GM23248 (cell line): ENCODE results near the gene TEF. TPM values are rescaled to one million over a fixed set of nuclear protein-coding genes. Genes with fewer than 3 reads are reported as not detected.

Experiments used
- DNase-seq: peaks from one replicate; pipeline ENCODE4 v3.0.0-alpha.2; 2015
- H2AFZ ChIP-seq: fragments of 200-600 bp; sonication (generic); 2 replicates; pipeline ENCODE4 v1.6.1; 2016; ENCODE audit warnings: antibody characterized with exemption
- H3F3A ChIP-seq: fragments of 200-600 bp; sonication (generic); 2 replicates; pipeline ENCODE4 v1.6.1; 2016; ENCODE audit warnings: mild to moderate bottlenecking, antibody characterized with exemption, mixed run types; ENCODE audit not compliant: insufficient read depth
- H3K27ac ChIP-seq: fragments of 200-600 bp; sonication (generic); 2 replicates; pipeline ENCODE4 v1.5.1; 2016; ENCODE audit warnings: mild to moderate bottlenecking
- H3K27me3 ChIP-seq: fragments of 200-600 bp; sonication (generic); replicated peaks from 2 replicates; pipeline ENCODE4 v1.6.1; 2016; ENCODE audit warnings: mild to moderate bottlenecking; ENCODE audit not compliant: insufficient read depth
- H3K36me3 ChIP-seq: fragments of 200-600 bp; sonication (generic); 2 replicates; pipeline ENCODE4 v1.6.1; 2016; ENCODE audit warnings: low read depth, mild to moderate bottlenecking
- H3K4me1 ChIP-seq: fragments of 200-600 bp; sonication (generic); 2 replicates; pipeline ENCODE4 v1.6.1; 2016; ENCODE audit warnings: mild to moderate bottlenecking; ENCODE audit not compliant: insufficient read depth
- H3K4me2 ChIP-seq: fragments of 200-600 bp; sonication (generic); one replicate; pipeline ENCODE4 v1.6.1; 2016; ENCODE audit warnings: mild to moderate bottlenecking; ENCODE audit not compliant: unreplicated experiment
- H3K4me3 ChIP-seq: fragments of 200-600 bp; sonication (generic); 2 replicates; pipeline ENCODE4 v1.5.1; 2016; ENCODE audit warnings: mild to moderate bottlenecking
- H3K79me2 ChIP-seq: fragments of 200-600 bp; sonication (generic); 2 replicates; pipeline ENCODE4 v1.6.1; 2016; ENCODE audit warnings: mild to moderate bottlenecking; ENCODE audit not compliant: insufficient read depth
- H3K9ac ChIP-seq: fragments of 200-600 bp; sonication (generic); 2 replicates; pipeline ENCODE4 v1.6.1; 2016; ENCODE audit warnings: mild to moderate bottlenecking
- H3K9me2 ChIP-seq: fragments of 200-600 bp; sonication (generic); 2 replicates; pipeline ENCODE4 v1.6.1; 2016; ENCODE audit warnings: mixed run types, mild to moderate bottlenecking, moderate library complexity; ENCODE audit not compliant: insufficient read depth
- H3K9me3 ChIP-seq: fragments of 200-600 bp; sonication (generic); one replicate; pipeline ENCODE4 v1.6.1; 2017; ENCODE audit warnings: low read depth
- H4K20me1 ChIP-seq: fragments of 200-600 bp; sonication (generic); 2 replicates; pipeline ENCODE4 v1.6.0; 2016; ENCODE audit not compliant: insufficient read depth
- EZH2 ChIP-seq: fragments of 200-600 bp; sonication (generic); IDR thresholded peaks from 2 replicates; pipeline ENCODE4 v1.6.1; 2018; ENCODE audit warnings: antibody characterized with exemption, mild to moderate bottlenecking; ENCODE audit not compliant: insufficient read depth, poor library complexity, severe bottlenecking
- EZH2phosphoT487 ChIP-seq: fragments of 200-600 bp; sonication (generic); IDR thresholded peaks from 2 replicates; pipeline ENCODE4 v1.6.1; 2018; ENCODE audit warnings: antibody characterized with exemption, moderate library complexity, mild to moderate bottlenecking, low read depth; ENCODE audit not compliant: insufficient read depth
- WGBS, 2 experiments: methylation state at CpG; one replicate each; pipeline ENCODE4 v1.1.6; 2015 to 2017; ENCODE audit warnings: low lambda C conversion rate in 2 of 2, low coverage in 1 of 2; ENCODE audit errors: missing lambda C conversion rate in 2 of 2; 5-methylcytosine and 5-hydroxymethylcytosine counted together
- in situ Hi-C: fragments of 300-500 bp; cut with MboI; formaldehyde crosslinking; loops from 2 replicates; pipeline ENCODE4 v1.15.0; 2020
- polyA plus RNA-seq: library from polyadenylated mRNA; unstranded; fragments of >200 nt; fragmentation: Nextera tagmentation; extraction: Ambion mirVana; gene quantifications from 2 replicates; pipeline ENCODE4 v1.2.1, GENCODE V29; 2016
- total RNA-seq: library from RNA; depleted of rRNA; stranded (reverse); fragments of >200 nt; shearing (Covaris generic); gene quantifications from 2 replicates; pipeline ENCODE4 v1.2.3, GENCODE V29; 2014

Gene TEF
- total and polyA plus RNA-seq, 2 experiments from 2014 or later = 2.2 to 4.2 TPM

DNA sequence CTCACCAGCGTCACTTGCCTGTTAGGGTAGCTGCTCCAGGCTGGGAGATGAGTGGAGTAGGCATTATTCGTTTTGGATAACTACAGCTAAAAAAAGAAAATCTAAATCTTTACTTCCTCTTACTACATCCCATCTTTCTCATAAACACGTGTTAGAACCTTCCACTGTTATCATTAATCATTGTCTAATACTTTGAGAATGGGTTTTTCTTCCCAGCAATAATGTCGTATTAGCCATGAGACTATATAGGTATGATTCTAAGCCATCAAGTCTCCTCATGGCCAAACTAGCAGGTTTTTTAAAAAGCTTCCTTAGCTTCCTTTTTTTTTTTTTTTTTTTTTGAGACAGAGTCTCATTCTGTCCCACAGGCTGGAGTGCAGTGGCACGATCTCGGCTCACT, 3.9 kb upstream of the TEF start:
- Histone ChIP-seq H2AFZ (no peak overlapping the region), H3K9me3 (no peaks in the 10 kb centered on the region), H3K79me2 (no peaks in the 10 kb centered on the region), H3F3A (peaks cover 10% of the 10 kb centered on the region), H3K27me3 (no peaks in the 10 kb centered on the region), H3K9ac (no peak overlapping the region), H3K4me2 (no peak overlapping the region), H3K9me2 (no peaks in the 10 kb centered on the region), H3K4me3 (no peak overlapping the region), H4K20me1 (no peaks in the 10 kb centered on the region), H3K4me1 (peaks cover 8% of the 10 kb centered on the region; the same call in 1 of the 2 replicates), H3K36me3 (no peaks in the 10 kb centered on the region), H3K27ac (no peak overlapping the region)
- no peak for DNase-seq
- 58 to 59% methylated on average over 6 of the region's 6 CpGs for WGBS, 2 experiments
- in situ Hi-C loops = no loop called here
- no peak for TF ChIP-seq EZH2phosphoT487
- TF ChIP-seq EZH2 = no peak

- Histone ChIP-seq H3K9me3 (no peaks in the 10 kb centered on the region), H4K20me1 (no peaks in the 10 kb centered on the region), H3F3A (peaks cover 10% of the 10 kb centered on the region), H3K4me1 (peaks cover 8% of the 10 kb centered on the region; the same call in 1 of the 2 replicates), H3K9ac (peak overlapping the region; percentile 89), H3K27me3 (no peaks in the 10 kb centered on the region), H3K79me2 (no peaks in the 10 kb centered on the region), H3K4me3 (peak overlapping the region; percentile 82), H2AFZ (peak overlapping the region; percentile 60), H3K27ac (peak overlapping the region; percentile 96), H3K9me2 (no peaks in the 10 kb centered on the region), H3K4me2 (peak overlapping the region; percentile 85), H3K36me3 (no peaks in the 10 kb centered on the region)
- DNase-seq = peak; percentile 97
- in situ Hi-C loops = no loop called here
- WGBS, 2 experiments = 0 to 2% methylated on average over 19 to 21 of the region's 22 CpGs
- TF ChIP-seq EZH2 (no peak), EZH2phosphoT487 (no peak)
Observed at GRCh38 chr22:41380993-41381328, 781 bp upstream of the TEF start.

- peaks cover 8% of the 10 kb centered on the region; the same call in 1 of the 2 replicates for H3K4me1 ChIP-seq
- H3K9me2 ChIP-seq = no peaks in the 10 kb centered on the region
- no peaks in the 10 kb centered on the region for H3K79me2 ChIP-seq
- no peaks in the 10 kb centered on the region for H3K9me3 ChIP-seq
- H3K4me2 ChIP-seq = peak overlapping the region; percentile 81
- H3K4me3 ChIP-seq = peak overlapping the region; percentile 82
- peak; percentile 72 for DNase-seq
- TF ChIP-seq EZH2phosphoT487 (no peak), EZH2 (no peak)
- H3K27ac ChIP-seq = peak overlapping the region; percentile 96
- no peaks in the 10 kb centered on the region for H3K27me3 ChIP-seq
- H3K36me3 ChIP-seq = no peaks in the 10 kb centered on the region
- peaks cover 10% of the 10 kb centered on the region for H3F3A ChIP-seq
- 1 to 2% methylated on average over 15 to 35 of the region's 35 CpGs for WGBS, 2 experiments
- H4K20me1 ChIP-seq = no peaks in the 10 kb centered on the region
- H2AFZ ChIP-seq = peak overlapping the region; percentile 72
- in situ Hi-C loops = no loop called here
- peak overlapping the region; percentile 89 for H3K9ac ChIP-seq
Observed at GRCh38 chr22:41382098-41382578, 396 bp downstream of the TEF start.

- peak overlapping the region; percentile 72 for H2AFZ ChIP-seq
- H3K4me3 ChIP-seq = peak overlapping the region; percentile 82
- TF ChIP-seq EZH2phosphoT487 (no peak), EZH2 (no peak)
- H3K9me2 ChIP-seq = no peaks in the 10 kb centered on the region
- peak overlapping the region; percentile 81 for H3K4me2 ChIP-seq
- peaks cover 8% of the 10 kb centered on the region; the same call in 1 of the 2 replicates for H3K4me1 ChIP-seq
- H3K9ac ChIP-seq = peak overlapping the region; percentile 89
- no peaks in the 10 kb centered on the region for H4K20me1 ChIP-seq
- peak; percentile 53 for DNase-seq
- in situ Hi-C loops = no loop called here
- H3K9me3 ChIP-seq = no peaks in the 10 kb centered on the region
- peak overlapping the region; percentile 14; the same call in 1 of the 2 replicates for H3K27ac ChIP-seq
- WGBS, 2 experiments = 9 to 11% methylated on average over 18 to 19 of the region's 19 CpGs
- no peaks in the 10 kb centered on the region for H3K27me3 ChIP-seq
- no peaks in the 10 kb centered on the region for H3K79me2 ChIP-seq
- H3F3A ChIP-seq = peaks cover 10% of the 10 kb centered on the region
- no peaks in the 10 kb centered on the region for H3K36me3 ChIP-seq
Observed at GRCh38 chr22:41382610-41383009, 868 bp downstream of the TEF start.

DNA sequence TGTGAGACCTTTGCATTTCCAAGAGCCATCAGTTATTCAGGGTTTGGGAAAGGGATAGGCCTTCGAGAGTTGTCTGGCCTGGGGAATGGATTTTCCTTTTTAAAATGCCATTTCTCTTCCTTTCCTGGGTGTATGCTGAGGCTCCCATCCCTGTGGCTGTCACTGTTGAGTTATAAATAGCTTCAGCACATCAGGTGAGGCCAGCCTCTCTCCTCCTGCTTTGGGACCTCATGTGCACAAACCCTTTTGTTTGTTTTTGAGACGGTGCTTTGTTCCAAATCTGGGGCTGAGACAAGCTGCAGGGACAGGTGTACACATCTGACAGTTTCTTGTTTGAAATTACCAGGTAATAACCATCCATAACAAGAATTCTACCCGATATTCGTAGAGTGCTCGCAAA, 1.3 kb downstream of the TEF start:
- WGBS, 2 experiments = 84 to 91% methylated on average over 5 of the region's 5 CpGs
- in situ Hi-C loops = no loop called here

More for the DNA sequence above, 1.3 kb downstream of the TEF start:
- Histone ChIP-seq H3K9me3 (no peaks in the 10 kb centered on the region), H3K4me1 (peaks cover 8% of the 10 kb centered on the region; the same call in 1 of the 2 replicates), H3K4me3 (peak overlapping the region; percentile 82), H3K36me3 (no peaks in the 10 kb centered on the region), H3K9ac (peak overlapping the region; percentile 89), H3K79me2 (no peaks in the 10 kb centered on the region), H3K27me3 (no peaks in the 10 kb centered on the region), H4K20me1 (no peaks in the 10 kb centered on the region), H3F3A (peaks cover 10% of the 10 kb centered on the region), H2AFZ (peak overlapping the region; percentile 72), H3K4me2 (peak overlapping the region; percentile 81), H3K9me2 (no peaks in the 10 kb centered on the region), H3K27ac (no peak overlapping the region; the same call in 1 of the 2 replicates)
- TF ChIP-seq EZH2 (no peak), EZH2phosphoT487 (no peak)
- no peak for DNase-seq
